Inflammatory macrophage treated with lipopolysaccharide for 4 hours (primary cell): ENCODE data around the gene SLC6A6.

Source experiments
- DNase-seq: peaks from one replicate; pipeline ENCODE4 v3.0.0-alpha.2; 2020

Gene SLC6A6

GRCh38 chr3:14473411-14473891, 71.0 kb downstream of the SLC6A6 start:
- no peak for DNase-seq

DNA sequence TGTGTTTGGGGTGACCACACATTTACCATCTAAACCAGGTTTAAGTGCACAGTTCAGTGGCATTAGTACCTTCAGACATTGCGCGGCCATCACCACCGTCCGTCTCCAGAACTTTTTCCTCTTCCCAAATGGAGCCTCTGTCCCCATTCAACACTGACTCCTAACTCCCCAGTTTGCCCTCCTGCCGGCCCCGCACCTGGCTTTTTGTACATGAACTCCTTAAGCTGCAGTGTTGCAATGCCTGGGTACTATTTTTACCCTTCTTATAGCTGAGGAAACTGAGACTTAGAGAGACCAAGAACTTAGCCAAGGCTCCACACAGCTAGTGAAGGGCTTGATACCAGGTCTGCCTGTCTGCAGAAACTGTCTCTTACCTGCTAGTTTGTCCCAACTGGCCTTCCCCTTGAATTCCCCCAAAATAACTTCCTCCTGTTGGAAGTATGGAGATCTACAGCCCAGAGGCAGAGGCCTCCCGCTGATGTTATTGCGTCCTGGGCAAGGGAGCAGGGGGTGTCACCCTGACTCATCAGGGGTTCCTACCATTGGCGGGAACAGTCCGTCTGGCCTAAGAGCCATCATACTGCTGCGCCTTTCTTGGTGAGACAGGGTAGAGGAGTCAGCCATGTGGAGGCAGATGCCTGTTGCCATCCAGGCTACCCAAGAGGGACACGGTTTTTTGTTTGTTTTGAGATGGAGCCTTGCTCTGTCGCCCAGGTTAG, 72.1 kb downstream of the SLC6A6 start:
- no peak for DNase-seq

- no peak for DNase-seq
Observed at GRCh38 chr3:14475621-14476020, 73.2 kb downstream of the SLC6A6 start.

- DNase-seq: no peak
Observed at GRCh38 chr3:14476583-14477265, 74.3 kb downstream of the SLC6A6 start.

DNA sequence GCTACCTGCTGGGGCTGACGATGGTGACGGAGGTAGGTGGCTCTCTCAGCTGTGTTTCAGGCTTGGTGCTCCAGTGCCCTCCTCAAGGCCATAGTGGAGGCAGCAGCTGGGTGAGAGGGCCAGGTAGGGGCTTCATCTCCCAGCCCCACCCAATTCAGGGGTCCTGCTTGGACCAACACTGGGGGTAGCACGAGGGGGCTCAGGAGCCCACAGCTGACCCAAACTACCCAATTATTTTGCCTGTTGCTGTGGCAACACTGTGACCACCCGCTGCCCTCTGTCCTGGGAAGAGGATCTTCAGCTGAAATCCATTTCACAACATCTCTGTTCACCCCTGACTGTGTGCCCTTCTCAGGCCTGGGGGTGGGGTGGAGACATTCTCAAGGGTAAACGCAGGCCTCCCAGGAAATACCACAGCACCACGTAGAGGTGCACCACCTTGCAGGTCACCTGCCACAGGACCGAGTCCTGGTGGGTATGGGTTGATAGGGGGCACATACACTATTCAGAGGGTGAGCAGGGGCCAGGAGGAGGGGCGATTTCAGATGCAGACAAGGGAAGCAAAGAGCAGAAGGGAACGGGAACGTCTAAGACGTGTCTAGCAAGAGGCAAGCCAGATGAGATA, 75.0 kb downstream of the SLC6A6 start:
- no peak for DNase-seq

DNA sequence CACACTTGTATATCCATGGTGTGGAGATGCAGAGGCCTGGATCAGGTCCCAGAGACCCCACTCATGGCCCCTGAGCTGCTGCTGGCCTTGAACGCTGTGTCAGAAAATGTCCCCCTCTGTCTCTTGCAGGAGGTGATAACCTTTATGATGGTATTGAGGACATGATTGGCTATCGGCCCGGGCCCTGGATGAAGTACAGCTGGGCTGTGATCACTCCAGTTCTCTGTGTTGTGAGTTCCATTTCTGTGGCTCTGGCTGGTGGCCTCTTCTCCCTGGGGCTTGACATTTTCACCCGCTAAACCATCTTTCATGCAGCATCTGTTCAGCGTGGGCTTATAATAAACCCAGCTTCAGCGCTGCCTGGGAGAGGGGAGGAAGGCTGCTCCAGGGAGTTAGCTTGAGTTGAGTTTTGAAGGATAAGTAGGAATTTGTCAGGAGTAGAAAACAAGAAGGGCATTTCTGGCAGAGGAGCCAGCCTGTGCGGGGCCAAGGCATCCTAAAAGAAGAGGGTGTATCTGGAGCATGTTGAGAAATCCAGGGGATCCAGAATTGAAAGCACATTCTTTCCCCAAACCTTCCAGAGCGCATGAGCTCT, 76.6 kb downstream of the SLC6A6 start:
- DNase-seq: no peak

- DNase-seq: no peak
Observed at GRCh38 chr3:14479591-14479990, 77.2 kb downstream of the SLC6A6 start.

DNA sequence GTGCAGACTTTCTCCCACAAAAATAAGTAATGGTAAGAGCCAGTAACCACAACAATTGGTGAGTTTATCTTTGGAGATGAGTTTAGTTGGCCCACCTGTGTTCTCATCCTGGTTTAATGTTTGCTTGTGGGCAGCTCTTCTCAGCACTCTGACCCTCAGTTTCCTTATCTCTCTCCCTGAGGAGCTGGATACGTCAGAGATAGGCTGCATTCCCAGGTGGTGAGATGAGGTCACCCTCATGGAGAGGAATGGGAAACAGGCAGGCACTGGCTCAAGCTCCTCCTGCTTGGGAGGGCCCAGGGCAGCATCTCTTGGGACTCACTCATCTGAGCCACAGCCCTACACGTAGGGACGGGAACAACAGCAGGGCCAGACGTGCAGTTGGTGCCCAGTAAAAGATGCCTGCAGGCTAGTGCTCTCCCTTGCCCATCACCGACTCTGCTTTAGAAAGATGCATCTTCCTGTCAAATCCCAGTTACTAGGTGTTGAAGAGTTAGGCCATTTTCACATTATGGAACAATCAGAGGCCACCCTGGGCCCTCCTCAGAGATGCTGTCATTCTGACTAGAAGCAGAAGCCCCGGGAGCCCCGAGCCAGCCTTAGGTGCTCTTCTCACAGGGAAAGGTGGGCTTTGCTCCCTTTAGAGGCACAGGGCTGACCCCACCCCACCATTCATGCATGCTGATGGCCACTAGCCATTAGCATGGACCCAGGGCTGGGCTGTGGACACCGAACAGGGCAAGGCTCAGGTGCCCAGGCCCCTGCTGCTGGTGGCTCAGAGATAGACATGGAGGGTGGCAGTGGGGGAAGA, 78.0 kb downstream of the SLC6A6 start:
- DNase-seq: no peak

- DNase-seq: no peak
Observed at GRCh38 chr3:14481018-14481645, 78.7 kb downstream of the SLC6A6 start.

GRCh38 chr3:14481646-14482036, 79.2 kb downstream of the SLC6A6 start:
- no peak for DNase-seq

DNA sequence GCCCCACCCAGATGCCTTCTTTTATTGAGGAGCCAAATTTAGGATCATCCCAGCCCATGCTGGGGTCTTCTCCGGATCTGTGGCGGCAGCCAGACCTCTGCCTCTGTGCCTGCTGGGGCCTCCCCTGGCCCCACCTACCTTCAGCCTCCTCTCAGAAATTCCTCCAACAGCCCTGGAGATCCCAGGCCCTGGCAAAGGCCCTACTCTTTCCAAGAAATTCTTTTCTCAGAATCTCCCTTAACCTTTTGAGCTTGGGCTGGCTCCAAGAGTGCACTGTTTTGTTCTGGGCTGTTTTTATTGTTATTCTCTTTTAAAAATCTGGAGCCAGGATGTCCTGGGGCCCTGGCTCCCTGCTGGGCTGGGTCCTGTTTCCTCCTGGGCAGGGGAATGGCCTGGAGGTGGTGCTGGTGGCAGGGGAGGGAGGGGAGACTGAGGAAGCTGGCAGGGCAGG, 79.9 kb downstream of the SLC6A6 start:
- DNase-seq: no peak

- no peak for DNase-seq
Observed at GRCh38 chr3:14483286-14483685, 80.9 kb downstream of the SLC6A6 start.

- no peak for DNase-seq
Observed at GRCh38 chr3:14484741-14485140, 82.3 kb downstream of the SLC6A6 start.

DNA sequence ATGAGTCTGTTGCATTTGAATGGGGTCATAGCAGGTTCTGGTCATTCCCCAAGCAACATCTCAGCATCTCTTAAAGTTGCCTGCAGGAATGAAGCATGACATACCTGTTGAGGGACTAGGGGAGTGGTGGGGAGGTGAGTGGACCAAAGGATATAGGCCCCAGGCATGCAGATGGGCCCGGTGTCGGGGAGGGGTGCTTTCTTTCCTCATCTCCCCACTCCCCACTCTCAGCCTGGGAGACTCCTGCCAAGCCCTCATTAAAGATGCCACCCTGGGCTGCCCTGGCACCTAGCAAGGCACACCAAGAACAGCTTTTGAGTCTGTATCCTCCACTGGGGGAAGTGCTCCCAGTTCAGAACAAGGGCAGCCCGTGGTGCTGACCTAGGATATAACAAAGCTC, 83.6 kb downstream of the SLC6A6 start:
- DNase-seq: no peak

DNA sequence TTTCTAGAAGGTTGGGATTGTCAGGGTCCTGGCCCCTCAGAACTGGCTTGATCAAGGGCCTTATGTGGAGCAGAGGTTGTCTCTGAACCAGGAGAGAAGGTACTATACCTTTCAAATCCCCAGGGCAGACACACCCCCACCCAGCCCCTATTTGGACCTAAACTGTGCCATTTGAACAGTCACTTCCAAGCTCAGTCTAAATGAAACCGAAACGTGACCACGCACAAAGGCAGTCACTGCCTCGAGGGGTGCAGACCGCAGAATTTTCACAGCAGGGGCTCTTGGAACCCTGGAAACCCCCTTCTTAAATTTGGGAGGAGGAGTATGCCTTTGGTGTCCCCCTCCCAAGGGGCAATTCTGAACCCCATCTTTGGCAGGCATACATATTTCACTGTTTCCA, 84.1 kb downstream of the SLC6A6 start:
- no peak for DNase-seq

DNA sequence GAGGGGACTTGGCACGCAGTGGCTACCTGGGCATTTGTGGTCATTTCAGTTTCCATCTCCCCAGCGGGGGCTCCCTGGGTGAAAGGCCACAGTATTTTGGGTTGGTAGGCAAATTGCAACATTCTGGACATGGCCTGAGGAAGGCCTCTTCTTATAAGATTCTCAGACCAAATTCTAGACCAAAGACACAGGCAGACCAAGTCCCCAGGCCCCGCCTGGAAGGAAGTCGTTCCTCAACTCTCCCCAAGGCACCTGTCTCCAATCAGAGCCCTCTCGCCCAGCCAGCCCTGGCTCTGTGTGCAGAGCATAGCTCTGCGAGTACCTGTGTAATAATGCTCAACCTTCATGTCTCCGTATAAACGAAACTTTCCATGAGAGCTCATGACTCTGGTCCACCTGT, 84.7 kb downstream of the SLC6A6 start:
- no peak for DNase-seq

GRCh38 chr3:14487821-14488220, 85.4 kb downstream of the SLC6A6 start:
- no peak for DNase-seq

GRCh38 chr3:14488286-14489041, 86.1 kb downstream of the SLC6A6 start:
- no peak for DNase-seq

DNA sequence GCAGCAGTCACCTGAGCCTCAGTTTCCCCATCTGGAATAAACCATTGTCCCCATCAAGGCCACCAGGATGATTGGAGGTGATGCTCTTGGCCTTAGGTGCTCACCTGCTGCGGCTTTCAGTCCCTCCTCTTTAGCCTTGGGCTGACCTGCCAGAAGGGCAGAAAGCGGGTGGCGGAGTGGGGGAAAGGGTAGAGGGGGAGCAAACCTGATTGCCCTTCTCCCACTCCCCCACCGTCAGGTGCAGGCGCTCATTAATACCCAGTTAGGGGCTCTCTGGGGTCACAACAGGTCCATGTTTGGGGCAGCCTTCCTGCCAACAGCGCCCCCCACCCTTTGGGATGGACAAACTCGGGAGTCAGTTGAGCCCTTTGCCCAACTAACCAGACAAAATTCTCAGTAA, 87.2 kb downstream of the SLC6A6 start:
- DNase-seq: no peak

- no peak for DNase-seq
Observed at GRCh38 chr3:14490255-14490654, 87.8 kb downstream of the SLC6A6 start.

DNA sequence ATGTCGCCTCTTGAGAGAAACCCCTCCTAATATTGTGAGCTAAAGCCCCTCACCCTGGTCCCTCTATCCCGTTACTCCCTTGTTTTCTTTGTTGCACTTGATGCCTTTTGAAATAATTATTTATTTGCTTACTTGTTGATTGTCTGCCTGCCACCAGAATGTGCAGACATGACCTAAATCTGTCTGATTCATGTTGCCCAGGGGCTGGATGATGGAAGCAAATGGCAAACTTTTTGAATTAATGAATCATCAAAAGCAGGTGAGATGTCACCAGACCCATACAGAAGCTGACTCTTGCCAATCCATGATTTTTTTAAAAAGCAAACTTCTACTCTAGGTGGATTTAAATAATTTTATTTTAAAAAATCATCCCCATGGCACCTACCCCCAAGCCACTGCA, 88.4 kb downstream of the SLC6A6 start:
- no peak for DNase-seq
